HG02571 (cell line): ENCODE results near the gene PLVAP.
A peak's percentile ranks its signal among the peaks of the same experiment; 100 is the strongest.

Experiments used
- ATAC-seq: cut with Tn5 transposase; IDR thresholded peaks from one replicate; pipeline ENCODE4 v1.9.1; 2021; ENCODE audit warnings: mild to moderate bottlenecking, moderate library complexity; ENCODE audit not compliant: unreplicated experiment

PLVAP gene

GRCh38 chr19:17334414-17335409, 42.4 kb downstream of the PLVAP start, which contains the start of gene ANO8:
Gene ANO8, minus strand, starts transcription at chr19:17334855. Its CDS starts 185 bp downstream, at chr19:17334670.
- ATAC-seq: peak; percentile 40

DNA sequence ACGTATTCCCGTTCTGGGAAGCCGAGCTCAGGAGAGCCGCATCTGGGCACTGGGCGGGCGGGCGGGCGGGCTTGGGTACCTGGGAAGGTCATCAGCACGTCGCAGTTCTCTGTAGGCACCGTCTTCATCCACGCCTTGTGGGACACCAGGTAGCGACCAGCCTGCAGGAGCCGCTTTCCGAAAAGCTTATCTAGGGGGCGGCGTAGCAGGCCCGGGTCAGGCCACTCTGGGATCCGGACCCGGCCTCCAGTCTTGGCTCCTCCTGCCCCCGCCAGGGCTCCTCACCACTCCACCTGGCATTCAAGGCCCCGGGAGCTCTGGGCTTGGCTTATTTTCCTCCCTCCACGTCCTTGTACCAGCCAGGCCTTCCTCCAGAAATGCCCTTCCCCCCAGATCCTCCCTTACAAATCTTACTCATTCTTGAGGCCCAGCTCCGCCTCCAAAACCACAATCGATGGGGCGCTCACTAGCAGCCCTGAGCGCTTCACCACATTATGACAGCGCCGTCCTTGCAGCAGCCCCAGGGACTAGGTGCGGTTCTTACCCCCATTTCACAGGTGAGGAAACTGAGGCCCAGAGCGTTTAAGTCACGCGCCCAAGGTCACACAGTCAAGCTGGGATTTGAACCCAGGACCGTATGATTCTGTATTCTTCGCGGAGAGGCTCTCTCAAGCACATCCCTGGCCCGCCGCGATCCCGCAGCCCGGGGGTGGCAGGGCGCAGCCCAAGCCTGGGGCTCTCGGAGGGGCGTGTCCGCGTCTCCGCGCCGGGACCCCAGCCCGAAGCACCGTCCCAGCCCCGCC, 43.3 kb downstream of the PLVAP start:
- no peak for ATAC-seq

DNA sequence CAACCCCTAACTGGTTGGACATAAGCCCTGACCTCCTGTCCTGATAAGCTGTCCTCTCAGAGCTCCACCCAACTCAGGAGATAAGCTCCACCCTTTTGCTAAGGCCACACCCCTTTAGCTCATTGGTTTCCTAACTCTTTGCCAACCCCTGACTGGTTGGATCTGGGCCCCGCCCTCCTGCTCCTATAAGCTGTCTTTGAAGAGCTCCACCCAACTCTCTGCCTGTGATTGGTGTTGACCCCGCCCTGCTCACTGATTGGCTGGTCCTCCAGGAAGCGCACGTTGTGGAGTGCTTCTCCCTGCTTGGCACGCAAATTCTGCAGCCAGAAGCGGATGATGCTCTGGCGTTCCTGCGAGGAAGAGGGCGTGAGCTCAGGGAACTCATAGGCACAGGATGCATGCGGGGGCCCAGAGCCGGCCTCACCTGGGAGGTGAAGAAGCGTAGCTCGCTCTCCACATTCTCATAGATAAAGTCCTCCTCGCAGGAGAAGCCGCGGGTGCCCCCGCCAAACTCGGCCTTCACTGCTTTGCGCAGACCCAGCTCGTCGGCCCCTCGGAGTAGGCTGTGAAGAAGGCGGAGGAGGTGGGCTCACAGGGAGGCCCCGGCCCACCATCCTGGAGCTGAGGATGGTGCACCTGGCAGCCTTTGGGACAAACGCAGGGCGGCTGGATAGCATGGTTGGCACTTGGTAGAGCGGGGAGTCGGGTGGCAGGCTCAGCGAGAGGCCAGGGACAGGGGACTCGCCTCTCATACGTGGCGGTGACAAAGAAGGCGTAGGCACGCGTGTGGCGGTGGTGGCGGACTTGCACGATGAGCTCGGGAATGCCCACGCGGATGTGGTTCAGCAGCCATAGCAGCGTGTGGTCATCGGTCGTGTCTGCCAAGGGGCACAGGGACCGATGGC, 44.2 kb downstream of the PLVAP start:
- no peak for ATAC-seq

- no peak for ATAC-seq
Observed at GRCh38 chr19:17332360-17332676, 44.8 kb downstream of the PLVAP start.

DNA sequence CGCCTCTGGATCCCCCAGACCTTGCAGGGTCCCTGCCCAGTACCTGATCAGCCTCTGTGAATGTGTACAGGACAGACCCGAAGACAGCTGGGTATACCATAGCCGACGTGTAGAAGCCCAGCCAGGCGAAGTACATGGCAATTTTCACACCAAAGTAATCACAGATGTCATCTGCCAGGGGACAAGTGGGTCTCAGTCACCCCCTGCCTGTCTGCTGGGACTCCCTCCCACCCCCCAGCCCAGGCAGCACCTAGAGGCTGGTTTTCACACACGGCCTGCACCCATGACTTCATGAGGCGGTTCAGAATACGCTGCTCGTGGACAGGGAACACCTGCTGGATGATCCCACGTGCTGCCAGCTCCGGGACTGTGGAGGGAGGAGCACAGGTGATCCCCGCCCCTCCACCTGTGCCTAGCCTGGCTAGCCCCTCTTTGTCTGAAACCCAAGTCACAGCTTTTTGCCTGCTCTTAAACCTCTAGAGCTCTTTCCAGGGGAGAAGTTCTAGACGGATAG, 46.0 kb downstream of the PLVAP start:
- no peak for ATAC-seq

DNA sequence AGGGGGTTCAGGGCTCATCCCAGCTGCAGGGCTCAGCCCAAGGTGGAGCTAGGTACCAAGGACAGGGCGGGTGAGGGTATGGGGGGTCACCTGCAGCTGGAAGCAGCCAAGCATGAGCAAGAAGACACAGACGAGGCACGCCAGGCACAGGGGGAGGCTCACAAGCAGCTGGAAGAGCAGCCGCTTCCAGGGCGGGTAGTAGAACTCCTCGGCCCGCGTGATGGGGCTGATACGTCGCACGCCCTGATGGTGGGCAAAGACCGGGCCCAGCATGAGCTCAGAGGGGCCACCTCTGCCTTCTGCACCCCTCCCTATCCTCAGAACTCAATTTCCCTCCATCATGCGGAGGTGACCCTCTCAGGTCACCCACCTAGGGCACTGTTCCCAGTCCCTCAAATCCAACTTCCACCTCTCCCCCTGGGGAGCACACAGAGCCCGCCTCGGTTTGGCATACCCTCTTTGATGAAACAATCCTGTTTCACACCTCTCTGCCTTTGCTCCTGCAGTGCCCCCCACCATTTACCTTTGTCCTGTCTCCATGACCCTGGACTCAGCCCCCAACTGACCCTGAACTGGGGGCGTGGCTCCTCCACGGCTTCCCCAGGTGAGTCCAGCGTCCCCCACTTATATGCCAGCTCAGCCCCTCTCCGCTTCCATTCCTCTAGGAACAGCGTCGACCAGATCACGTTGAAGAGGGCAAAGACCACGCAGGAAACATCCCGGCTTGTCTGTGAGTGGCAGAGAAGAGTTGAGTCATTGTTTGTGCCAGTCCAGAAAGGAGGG, 46.7 kb downstream of the PLVAP start:
- ATAC-seq: no peak

- no peak for ATAC-seq
Observed at GRCh38 chr19:17329366-17330261, 47.5 kb downstream of the PLVAP start.

DNA sequence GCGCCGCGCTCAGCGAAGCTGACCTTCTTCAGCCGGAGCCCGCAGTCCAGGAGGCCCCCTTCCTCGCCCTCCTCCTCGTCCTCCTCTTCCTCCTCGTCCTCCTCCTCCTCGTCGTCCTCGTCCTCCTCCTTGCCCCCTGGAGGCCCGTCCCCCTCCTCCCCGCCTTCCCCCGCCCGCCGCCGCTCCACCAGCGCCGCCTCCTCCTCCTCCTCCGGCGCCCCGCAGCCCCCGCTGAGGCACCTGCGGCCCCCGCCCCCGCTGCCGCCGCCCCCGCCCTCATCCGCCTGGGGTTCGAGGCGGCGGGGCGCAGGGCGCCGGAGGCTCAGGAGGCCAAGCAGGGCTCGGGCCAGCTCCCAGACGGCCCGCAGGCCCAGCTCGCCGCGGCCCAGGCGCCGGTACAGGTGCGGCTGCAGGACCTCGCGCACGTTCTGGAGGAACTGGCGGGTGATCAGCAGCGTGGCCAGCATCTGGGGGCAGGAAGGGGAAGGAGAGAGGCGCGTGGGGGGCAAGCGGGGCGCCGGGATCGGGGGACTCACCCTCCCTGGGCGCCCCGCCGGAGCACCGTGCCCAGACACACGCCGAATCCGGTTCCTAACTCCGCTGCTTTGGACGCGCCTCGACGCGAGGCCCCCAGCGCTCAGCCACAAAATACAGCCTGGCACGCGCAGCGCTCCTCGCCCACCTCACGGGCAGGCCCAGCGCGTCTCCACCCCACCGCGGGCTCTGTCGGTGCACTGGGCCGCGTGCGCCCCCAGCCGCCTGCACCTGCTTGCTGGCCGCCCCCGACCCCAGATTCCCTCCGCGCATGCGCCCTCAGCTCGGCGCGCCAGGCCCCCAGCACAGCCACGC, 48.4 kb downstream of the PLVAP start:
- no peak for ATAC-seq

DNA sequence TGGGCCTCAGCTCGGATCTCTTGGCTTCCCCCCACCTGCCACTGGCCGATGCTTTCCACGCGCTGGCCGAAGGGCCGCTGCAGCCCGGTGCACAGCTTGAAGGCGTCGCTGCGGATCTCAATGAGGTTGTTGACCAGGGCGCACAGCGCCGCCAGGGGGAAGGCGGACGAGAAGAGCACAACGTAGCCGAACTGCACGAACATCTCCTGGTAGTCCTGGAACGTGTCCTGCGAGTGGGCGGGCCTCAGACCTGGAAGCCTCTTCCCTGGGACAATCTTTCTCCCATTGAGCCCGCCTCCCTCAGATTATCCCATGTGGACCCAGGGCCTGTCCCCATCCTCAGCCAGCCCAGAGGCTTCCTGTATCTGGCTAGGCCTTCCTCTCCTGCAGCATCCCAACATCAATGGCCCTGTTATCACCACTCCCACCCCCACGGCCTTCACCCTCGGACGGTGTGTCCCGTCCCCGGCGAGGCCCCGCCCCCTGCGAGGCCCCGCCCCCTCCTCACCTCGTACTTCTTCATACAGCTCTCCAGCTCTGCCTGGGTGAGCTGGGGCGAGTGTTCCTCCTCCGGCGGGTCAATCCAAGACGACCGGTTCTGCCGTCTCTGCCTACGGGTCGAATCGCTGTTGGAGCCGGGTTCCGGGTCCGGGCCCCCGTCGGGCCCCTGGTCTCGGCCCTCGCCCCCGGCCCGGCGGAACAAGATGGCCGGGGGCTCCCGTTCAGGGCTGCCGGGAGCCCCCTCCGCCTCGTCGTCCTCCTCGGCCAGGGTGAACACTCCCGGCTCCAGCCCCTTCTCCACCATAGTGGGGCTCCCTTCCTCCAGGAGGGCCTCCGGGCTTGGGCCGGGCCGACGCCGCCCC, 49.3 kb downstream of the PLVAP start:
- no peak for ATAC-seq

DNA sequence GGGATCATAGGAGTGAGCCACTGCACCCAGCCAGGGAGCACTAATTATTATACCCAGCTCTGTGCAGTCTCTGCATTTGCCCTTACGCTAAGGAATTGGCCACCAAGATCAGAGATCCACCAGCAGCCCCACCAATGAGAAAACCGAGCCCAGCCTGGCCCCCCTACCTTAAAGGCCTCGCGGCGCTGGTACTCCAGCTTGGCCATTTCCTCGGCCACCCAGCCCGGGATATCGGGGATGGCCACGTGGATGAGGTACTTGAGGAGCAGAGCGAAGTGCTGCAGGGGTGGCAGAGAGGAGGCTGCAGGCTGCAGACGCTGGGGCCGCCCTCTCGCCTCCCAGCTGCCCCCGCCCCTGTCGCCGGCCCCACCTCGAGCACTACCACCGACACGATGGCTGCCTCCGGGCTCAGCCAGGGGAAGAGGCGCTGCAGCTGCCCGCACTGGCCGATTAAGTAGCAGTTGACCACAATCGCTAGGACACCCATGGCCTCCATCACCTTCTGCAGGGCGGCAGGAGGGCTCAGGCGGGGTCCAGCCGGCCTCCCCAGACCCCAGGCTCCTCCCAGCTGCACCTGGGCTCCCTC, 50.0 kb downstream of the PLVAP start:
- no peak for ATAC-seq

GRCh38 chr19:17326595-17326966, 50.6 kb downstream of the PLVAP start:
- no peak for ATAC-seq

GRCh38 chr19:17325881-17326594, 51.1 kb downstream of the PLVAP start:
- no peak for ATAC-seq

DNA sequence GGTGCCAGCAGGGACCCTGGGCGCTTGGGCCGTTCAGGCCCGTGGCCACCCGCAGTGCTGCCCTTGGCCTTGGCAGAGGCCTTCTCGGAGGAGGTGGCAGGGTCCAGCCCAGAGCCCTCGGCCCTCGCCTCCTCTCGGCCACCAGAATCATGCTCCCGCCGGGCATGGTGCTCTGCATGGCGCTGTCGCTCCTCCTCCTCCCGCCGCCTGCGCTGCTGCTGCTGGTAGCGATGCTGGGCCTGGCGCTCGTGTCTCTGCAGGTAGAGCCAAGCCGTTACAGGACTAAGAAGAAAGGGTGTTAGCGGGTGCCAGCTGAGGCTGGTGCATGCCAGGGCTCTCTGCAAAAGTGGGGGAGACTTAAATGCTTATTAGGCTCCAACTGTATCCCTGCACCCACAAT, 52.0 kb downstream of the PLVAP start:
- no peak for ATAC-seq

DNA sequence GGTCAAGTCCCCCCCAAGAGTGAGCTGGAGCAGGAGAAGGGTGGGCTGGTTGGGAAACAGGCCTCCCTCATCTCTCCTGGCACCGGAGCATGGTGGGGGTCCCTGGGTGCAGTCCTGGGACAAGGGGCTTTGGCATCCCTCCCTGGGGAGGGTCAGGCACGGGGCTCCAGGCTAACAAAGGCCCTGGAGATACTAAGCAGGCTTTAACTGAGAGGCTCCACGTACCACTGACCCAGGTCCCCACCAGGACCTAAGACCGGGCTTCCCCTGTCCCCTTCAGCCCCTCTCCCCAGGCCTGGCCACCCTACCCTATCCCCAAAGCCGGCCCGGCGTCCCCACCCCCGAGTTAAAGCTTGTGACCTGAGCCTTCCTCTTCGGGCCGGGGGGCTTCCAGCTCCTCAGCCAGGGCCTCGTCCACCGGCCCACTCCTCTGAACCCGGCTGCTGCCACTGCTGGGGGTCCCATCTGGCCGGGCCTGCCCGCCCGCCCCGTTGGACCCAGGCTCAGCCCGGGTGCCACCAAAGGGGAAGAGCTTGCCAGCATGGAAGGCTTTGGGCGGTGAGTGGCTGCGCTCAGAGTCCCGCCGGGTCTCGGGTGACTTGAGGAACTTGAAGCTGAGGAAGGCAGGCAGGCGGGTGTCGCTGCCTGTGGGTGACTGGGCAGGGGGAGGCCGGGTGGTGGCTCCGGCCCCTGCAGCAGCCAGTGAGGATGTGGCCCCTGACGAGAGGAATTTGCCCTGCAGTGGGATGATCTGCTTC, 52.6 kb downstream of the PLVAP start:
- ATAC-seq: no peak

DNA sequence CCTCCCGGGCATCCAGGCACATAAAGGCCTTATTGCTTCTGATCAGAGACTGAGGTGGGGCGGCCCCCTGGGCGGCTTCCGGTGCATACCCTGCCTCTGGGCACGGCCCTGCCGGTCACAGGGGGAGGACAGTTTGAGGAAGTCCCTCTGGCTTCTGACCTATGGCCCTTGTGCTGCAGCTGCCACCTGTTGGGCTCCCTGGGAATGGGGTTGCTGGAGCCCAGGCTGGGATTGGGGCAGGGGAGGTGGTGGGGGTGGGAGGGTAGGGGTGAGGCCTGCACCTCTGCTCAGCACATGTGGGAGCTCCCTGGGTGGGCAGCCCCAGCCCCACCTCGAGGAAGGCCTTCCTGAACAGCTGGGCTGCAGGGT, 53.2 kb downstream of the PLVAP start:
- no peak for ATAC-seq
